Keratinocyte (primary cell): Measurements from ENCODE around the gene RBM19. TPM values are rescaled to one million over a fixed set of nuclear protein-coding genes. Genes with fewer than 3 reads are reported as not detected.

ENCODE experiments used
- DNase-seq: peaks from one replicate; pipeline ENCODE4 v3.0.0-alpha.2; 2011; ENCODE audit warnings: low read depth, missing footprints, low spot score
- FAIRE-seq: peaks from 2 replicates; lab custom pipeline; 2011; peaks lifted over from hg19 to GRCh38; lab: Jason Lieb, UNC
- H2AFZ ChIP-seq: 2 replicates; pipeline ENCODE4 v1.6.0; 2012; ENCODE audit warnings: low read length, control low read depth, inconsistent platforms; ENCODE audit not compliant: control insufficient read depth
- H3K27ac ChIP-seq: 2 replicates; pipeline ENCODE4 v1.5.1; 2011; ENCODE audit warnings: low read length; ENCODE audit not compliant: control insufficient read depth, insufficient read depth
- H3K27me3 ChIP-seq: 3 replicates; pipeline ENCODE4 v1.6.0; 2011; ENCODE audit warnings: low read length; ENCODE audit not compliant: control insufficient read depth, insufficient read depth; ENCODE audit errors: extremely low read depth
- H3K36me3 ChIP-seq, 2 experiments: 2 replicates in 1 of 2; 3 replicates in 1 of 2; pipeline ENCODE4 v1.5.1; 2011; ENCODE audit warnings: low read length in 2 of 2, mild to moderate bottlenecking in 1 of 2; ENCODE audit not compliant: control insufficient read depth in 2 of 2, insufficient read depth in 2 of 2; ENCODE audit errors: extremely low read depth in 1 of 2
- H3K4me1 ChIP-seq: 3 replicates; pipeline ENCODE4 v1.5.1; 2011; ENCODE audit warnings: low read length; ENCODE audit not compliant: control insufficient read depth, insufficient read depth; ENCODE audit errors: extremely low read depth
- H3K4me2 ChIP-seq: 3 replicates; pipeline ENCODE4 v1.6.0; 2011; ENCODE audit warnings: low read depth, low read length; ENCODE audit not compliant: control insufficient read depth, insufficient read depth; ENCODE audit errors: extremely low read depth
- H3K4me3 ChIP-seq, 3 experiments: fragments of 200-600 bp in 1 of 3; sonication (generic) in 1 of 3; 2 replicates in 2 of 3; 3 replicates in 1 of 3; pipeline ENCODE4 v1.5.1; 2011 to 2016; ENCODE audit warnings: low read length in 3 of 3, mild to moderate bottlenecking in 3 of 3, control low read depth in 2 of 3, inconsistent platforms in 1 of 3, low read depth in 1 of 3, mixed read lengths in 1 of 3, mixed run types in 1 of 3, moderate library complexity in 1 of 3; ENCODE audit not compliant: control insufficient read depth in 2 of 3, insufficient read depth in 2 of 3; ENCODE audit errors: extremely low read depth in 1 of 3
- H3K79me2 ChIP-seq: 2 replicates; pipeline ENCODE4 v1.6.0; 2012; ENCODE audit warnings: low read length; ENCODE audit not compliant: control insufficient read depth, insufficient read depth
- H3K9ac ChIP-seq: 3 replicates; pipeline ENCODE4 v1.6.0; 2011; ENCODE audit warnings: low read length; ENCODE audit not compliant: control insufficient read depth, insufficient read depth; ENCODE audit errors: extremely low read depth
- H3K9me1 ChIP-seq: 3 replicates; pipeline ENCODE4 v1.6.0; 2011; ENCODE audit warnings: low read length; ENCODE audit not compliant: control insufficient read depth, insufficient read depth; ENCODE audit errors: extremely low read depth
- H3K9me3 ChIP-seq: 2 replicates; pipeline ENCODE4 v1.5.1; 2012; ENCODE audit warnings: low read depth, low read length; ENCODE audit not compliant: control insufficient read depth
- H4K20me1 ChIP-seq: 3 replicates; pipeline ENCODE4 v1.6.0; 2011; ENCODE audit warnings: low read length; ENCODE audit not compliant: control insufficient read depth, insufficient read depth; ENCODE audit errors: extremely low read depth
- EZH2 ChIP-seq: IDR thresholded peaks from one replicate; pipeline ENCODE4 v1.6.1; 2012; ENCODE audit warnings: inconsistent platforms, mild to moderate bottlenecking, low read length, moderate library complexity
- dilution Hi-C: fragments of 300-500 bp; cut with MboI; formaldehyde crosslinking; loops from one replicate; pipeline ENCODE4 v1.7.0; 2020; ENCODE audit warnings: low sequenced_read_pairs; ENCODE audit not compliant: extremely low pct_ligation_motif_present
- polyA plus RNA-seq, 5 experiments: library from polyadenylated mRNA; depleted of rRNA in 3 of 5; stranded (reverse) in 3 of 5; stranded (forward) in 1 of 5; unstranded in 1 of 5; fragments of >200 nt; gene quantifications; 1 replicate in 1 of 5; 2 replicates in 3 of 5; 3 replicates in 1 of 5; pipeline versions ENCODE4 v1.2.1 to v1.2.3, GENCODE V29; 2011 to 2012; ENCODE audit warnings: missing spikeins in 2 of 5, low read depth in 1 of 5, low replicate concordance in 1 of 5
- TF ChIP-seq, protein P1 (sequence below), 3 experiments: IDR thresholded peaks in 1 of 3; conservative IDR thresholded peaks in 1 of 3; optimal IDR thresholded peaks in 1 of 3; 2 replicates in 2 of 3; 3 replicates in 1 of 3; pipeline versions ENCODE3 to v1.5.1; 2011; ENCODE audit warnings: low read length in 3 of 3, mild to moderate bottlenecking in 3 of 3, moderate library complexity in 2 of 3, control low read depth in 1 of 3, inconsistent platforms in 1 of 3; ENCODE audit not compliant: insufficient read depth in 2 of 3; ENCODE audit errors: extremely low read depth in 1 of 3

Gene RBM19
- polyA plus RNA-seq, 1 donor (not counting 4 experiments of a cell fraction or from before 2014, with no cell fraction given), result 14.6 TPM

DNA sequence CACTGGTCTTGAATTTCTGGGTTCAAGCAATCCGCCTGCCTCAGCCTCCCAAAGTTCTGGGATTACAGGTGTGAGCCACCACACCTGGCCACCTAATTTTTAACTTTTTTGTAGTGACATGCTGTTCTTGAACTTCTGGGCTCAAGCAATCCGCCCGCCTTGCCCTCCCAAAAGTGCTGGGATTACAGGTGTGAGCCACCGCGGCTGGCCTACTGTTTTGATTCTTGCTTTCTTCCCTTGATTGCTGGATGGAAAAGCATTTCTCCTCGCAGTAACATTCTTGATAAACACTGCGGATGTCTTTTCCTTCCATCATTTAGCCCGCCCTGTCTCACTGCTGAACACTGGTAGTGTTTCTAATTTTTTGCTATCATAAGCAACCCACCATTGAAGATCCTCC is 72.9 kb downstream of the RBM19 start:
- Histone ChIP-seq H2AFZ (no peak overlapping the region), H3K79me2 (no peaks in the 10 kb centered on the region), H3K4me1 (peaks cover 11% of the 10 kb centered on the region), H3K36me3 (peaks cover 0 to 1% of the 10 kb centered on the region in 2 experiments), H3K9me1 (no peaks in the 10 kb centered on the region), H3K27ac (no peak overlapping the region), H3K4me2 (no peak overlapping the region), H3K9me3 (no peaks in the 10 kb centered on the region), H4K20me1 (no peaks in the 10 kb centered on the region), H3K4me3 (no peak overlapping the region), H3K27me3 (no peaks in the 10 kb centered on the region), H3K9ac (no peak overlapping the region)
- TF ChIP-seq, protein P1, sequence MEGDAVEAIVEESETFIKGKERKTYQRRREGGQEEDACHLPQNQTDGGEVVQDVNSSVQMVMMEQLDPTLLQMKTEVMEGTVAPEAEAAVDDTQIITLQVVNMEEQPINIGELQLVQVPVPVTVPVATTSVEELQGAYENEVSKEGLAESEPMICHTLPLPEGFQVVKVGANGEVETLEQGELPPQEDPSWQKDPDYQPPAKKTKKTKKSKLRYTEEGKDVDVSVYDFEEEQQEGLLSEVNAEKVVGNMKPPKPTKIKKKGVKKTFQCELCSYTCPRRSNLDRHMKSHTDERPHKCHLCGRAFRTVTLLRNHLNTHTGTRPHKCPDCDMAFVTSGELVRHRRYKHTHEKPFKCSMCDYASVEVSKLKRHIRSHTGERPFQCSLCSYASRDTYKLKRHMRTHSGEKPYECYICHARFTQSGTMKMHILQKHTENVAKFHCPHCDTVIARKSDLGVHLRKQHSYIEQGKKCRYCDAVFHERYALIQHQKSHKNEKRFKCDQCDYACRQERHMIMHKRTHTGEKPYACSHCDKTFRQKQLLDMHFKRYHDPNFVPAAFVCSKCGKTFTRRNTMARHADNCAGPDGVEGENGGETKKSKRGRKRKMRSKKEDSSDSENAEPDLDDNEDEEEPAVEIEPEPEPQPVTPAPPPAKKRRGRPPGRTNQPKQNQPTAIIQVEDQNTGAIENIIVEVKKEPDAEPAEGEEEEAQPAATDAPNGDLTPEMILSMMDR (optimal IDR thresholded peaks at IDR 0.05 in 1 of 3, IDR thresholded peaks at IDR 0.05 in 1 of 3, conservative IDR thresholded peaks at IDR 0.05 in 1 of 3; ENCODE audit: extremely low read depth in 1 of 3, insufficient read depth in 2 of 3, low read length in 3 of 3), result no peak
- TF ChIP-seq EZH2, result no peak
- DNase-seq (no peak), FAIRE-seq (no peak)
- dilution Hi-C loops, result no loop called here

DNA sequence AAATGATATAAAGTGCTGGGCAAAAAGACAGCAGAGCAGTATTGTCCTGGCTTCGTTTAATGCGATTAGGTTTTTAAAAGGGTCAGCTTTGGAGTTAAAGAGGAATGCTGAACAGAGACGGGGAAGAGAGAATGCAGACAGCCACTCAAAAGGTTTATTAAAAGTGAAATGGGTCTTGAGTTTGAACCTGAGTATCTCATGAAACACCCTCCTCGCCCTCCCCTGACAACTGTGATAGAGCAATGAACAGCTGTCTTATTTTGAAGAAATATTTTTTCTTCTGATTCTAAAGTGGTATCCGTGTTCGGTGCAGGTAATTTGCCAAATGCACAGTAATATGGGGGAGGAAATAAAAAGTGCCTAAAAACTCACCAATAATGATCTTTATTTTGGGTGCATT is 73.6 kb downstream of the RBM19 start:
- no peaks in the 10 kb centered on the region for H3K27me3 ChIP-seq
- H3K4me2 ChIP-seq, result no peak overlapping the region
- no peaks in the 10 kb centered on the region for H4K20me1 ChIP-seq
- H3K36me3 ChIP-seq, result peaks cover 0 to 3% of the 10 kb centered on the region in 2 experiments
- no peak for TF ChIP-seq EZH2
- TF ChIP-seq, protein P1 (optimal IDR thresholded peaks at IDR 0.05 in 1 of 3, IDR thresholded peaks at IDR 0.05 in 1 of 3, conservative IDR thresholded peaks at IDR 0.05 in 1 of 3; ENCODE audit: extremely low read depth in 1 of 3, insufficient read depth in 2 of 3, low read length in 3 of 3), result no peak
- no peak overlapping the region for H3K9ac ChIP-seq
- no peaks in the 10 kb centered on the region for H3K9me1 ChIP-seq
- no peak overlapping the region for H2AFZ ChIP-seq
- H3K27ac ChIP-seq, result no peak overlapping the region
- H3K9me3 ChIP-seq, result no peaks in the 10 kb centered on the region
- no peak overlapping the region for H3K4me3 ChIP-seq
- peaks cover 11% of the 10 kb centered on the region for H3K4me1 ChIP-seq
- FAIRE-seq, result no peak
- no peaks in the 10 kb centered on the region for H3K79me2 ChIP-seq
- no peak for DNase-seq
- dilution Hi-C loops, result no loop called here
